ENCODE results near the gene TNFRSF9. TPM values are rescaled to one million over a fixed set of nuclear protein-coding genes. Genes with fewer than 3 reads are reported as not detected.
"Not testable (repeated sequence)": the region's sequence is repeated elsewhere in the genome, so short reads cannot be mapped to it uniquely, and the experiment has no call there.

The TNFRSF9 gene
- total RNA-seq, 1 donor from 2014 or later: 0.53 TPM

DNA sequence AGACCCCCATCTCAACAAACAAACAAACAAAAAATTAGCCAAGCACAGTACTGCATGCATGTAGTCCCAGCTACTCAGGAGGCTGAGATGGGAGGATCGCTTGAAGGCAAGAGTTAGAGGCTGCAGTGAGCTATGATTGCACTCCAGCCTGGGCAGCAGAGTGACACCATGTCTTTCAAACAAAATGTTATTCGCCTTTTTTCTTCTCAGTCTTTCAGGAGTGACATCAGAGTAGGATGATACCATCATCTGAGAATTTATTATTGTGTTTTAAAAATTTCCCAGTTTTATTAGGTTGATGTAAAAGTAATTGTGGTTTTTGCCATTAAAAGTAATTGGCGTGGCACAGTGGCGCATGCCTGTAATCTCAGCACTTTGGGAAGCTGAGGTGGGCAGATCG is 31.6 kb upstream of the TNFRSF9 start:
- Histone ChIP-seq H3K36me3 (ENCODE audit: control insufficient read depth, insufficient read depth, low read length) (peaks cover 19% of the 10 kb centered on the region), H3K27me3 (ENCODE audit: control insufficient read depth, insufficient read depth, low read length) (no peaks in the 10 kb centered on the region), H3K4me3 (ENCODE audit: low read depth, low read length) (no peak overlapping the region)
- TF ChIP-seq, protein P1, sequence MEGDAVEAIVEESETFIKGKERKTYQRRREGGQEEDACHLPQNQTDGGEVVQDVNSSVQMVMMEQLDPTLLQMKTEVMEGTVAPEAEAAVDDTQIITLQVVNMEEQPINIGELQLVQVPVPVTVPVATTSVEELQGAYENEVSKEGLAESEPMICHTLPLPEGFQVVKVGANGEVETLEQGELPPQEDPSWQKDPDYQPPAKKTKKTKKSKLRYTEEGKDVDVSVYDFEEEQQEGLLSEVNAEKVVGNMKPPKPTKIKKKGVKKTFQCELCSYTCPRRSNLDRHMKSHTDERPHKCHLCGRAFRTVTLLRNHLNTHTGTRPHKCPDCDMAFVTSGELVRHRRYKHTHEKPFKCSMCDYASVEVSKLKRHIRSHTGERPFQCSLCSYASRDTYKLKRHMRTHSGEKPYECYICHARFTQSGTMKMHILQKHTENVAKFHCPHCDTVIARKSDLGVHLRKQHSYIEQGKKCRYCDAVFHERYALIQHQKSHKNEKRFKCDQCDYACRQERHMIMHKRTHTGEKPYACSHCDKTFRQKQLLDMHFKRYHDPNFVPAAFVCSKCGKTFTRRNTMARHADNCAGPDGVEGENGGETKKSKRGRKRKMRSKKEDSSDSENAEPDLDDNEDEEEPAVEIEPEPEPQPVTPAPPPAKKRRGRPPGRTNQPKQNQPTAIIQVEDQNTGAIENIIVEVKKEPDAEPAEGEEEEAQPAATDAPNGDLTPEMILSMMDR (IDR thresholded peaks at IDR 0.05; ENCODE audit: insufficient read depth, low read length, severe bottlenecking): no peak
- FAIRE-seq (no peak), DNase-seq (ENCODE audit: low read depth) (no peak)

DNA sequence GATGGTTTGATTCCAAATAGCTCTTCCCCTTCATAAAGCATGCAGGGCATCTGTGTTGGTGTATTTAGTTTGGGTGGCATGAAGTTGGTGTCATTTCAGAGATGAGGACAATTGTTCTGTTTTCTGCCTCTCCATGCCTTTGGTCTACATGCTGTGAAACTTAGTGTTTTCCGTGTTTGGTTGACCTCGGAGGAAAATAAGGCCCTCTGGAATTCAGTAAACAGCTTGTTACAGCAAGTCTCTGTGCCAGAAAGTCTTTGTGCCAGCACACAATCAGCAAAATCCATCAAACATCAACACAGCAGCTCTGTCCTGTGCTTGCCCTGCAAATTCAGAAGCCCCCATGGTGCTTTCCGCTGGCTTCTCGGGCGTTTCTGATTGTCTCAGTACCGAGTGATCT is 30.4 kb upstream of the TNFRSF9 start:
- DNase-seq (ENCODE audit: low read depth) (no peak), FAIRE-seq (no peak)
- TF ChIP-seq, protein P1 (IDR thresholded peaks at IDR 0.05; ENCODE audit: insufficient read depth, low read length, severe bottlenecking): no peak
- no peak overlapping the region for H3K4me3 ChIP-seq (ENCODE audit: low read depth, low read length)
- H3K36me3 ChIP-seq (ENCODE audit: control insufficient read depth, insufficient read depth, low read length): peaks cover 22% of the 10 kb centered on the region
- no peaks in the 10 kb centered on the region for H3K27me3 ChIP-seq (ENCODE audit: control insufficient read depth, insufficient read depth, low read length)

DNA sequence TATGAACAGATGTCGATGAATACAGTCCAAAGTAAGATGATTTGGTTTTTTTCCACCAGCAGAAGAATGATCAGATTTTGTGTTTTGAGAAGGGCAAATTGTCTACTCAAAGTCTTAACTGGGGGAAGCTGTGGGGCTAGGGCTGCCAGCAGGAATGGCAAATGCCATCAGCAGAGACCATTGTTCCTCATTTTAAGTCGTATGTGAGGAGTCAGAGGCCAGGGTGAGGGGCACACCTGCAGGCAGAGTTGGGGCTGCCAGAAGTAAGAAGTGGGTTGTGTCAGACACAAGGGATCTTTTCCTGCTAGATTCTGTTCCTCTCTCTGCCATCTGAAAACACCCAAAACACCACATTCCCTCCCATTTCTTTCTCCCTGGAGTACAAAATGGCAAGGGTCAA is 29.6 kb upstream of the TNFRSF9 start:
- Histone ChIP-seq H3K36me3 (ENCODE audit: control insufficient read depth, insufficient read depth, low read length) (peaks cover 25% of the 10 kb centered on the region), H3K27me3 (ENCODE audit: control insufficient read depth, insufficient read depth, low read length) (no peaks in the 10 kb centered on the region), H3K4me3 (ENCODE audit: low read depth, low read length) (no peak overlapping the region)
- TF ChIP-seq, protein P1 (IDR thresholded peaks at IDR 0.05; ENCODE audit: insufficient read depth, low read length, severe bottlenecking): no peak
- no peak for DNase-seq (ENCODE audit: low read depth)
- no peak for FAIRE-seq

DNA sequence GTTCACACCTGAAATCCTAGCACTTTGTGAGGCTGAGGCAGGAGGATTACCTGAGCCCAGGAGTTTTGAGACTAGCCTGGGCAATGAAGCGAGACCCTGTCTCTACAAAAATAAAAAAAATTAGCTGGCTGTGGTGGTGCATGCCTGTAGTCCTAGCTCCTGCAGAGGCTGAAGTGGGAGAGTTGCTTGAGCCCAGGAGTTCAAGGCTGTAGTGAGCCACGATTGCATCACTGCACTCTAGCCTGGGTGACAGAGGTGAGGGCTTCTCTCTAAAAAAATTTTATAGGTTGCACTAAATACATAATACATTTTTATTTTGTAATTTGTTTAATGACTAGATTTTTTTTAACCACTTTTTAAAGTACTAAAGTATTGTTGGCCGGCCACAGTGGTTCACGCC is 27.0 kb upstream of the TNFRSF9 start:
- no peak overlapping the region for H3K4me3 ChIP-seq (ENCODE audit: low read depth, low read length)
- DNase-seq (ENCODE audit: low read depth) (no peak), FAIRE-seq (no peak)
- TF ChIP-seq, protein P1 (IDR thresholded peaks at IDR 0.05; ENCODE audit: insufficient read depth, low read length, severe bottlenecking): no peak
- H3K27me3 ChIP-seq (ENCODE audit: control insufficient read depth, insufficient read depth, low read length): no peaks in the 10 kb centered on the region
- H3K36me3 ChIP-seq (ENCODE audit: control insufficient read depth, insufficient read depth, low read length): peaks cover 35% of the 10 kb centered on the region

DNA sequence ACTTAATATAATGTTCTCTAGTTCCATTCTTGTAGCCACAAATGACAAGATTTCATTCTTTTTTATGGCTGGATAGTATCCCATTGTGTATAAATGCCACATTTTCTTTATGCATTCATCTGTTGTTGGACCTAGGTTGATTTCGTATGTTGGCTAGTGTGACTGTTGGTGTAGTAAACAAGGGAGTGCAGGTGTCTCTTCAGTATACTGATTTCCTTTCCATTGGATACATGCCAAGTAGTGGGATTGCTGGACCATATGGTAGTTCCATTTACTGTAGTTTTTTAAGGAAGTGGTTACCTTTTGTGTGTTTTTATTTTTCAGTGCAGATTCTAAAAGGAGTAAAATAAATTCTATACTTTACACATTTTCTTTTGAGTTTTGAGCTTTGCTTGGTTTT is 26.6 kb upstream of the TNFRSF9 start:
- TF ChIP-seq, protein P1 (IDR thresholded peaks at IDR 0.05; ENCODE audit: insufficient read depth, low read length, severe bottlenecking): no peak
- H3K4me3 ChIP-seq (ENCODE audit: low read depth, low read length): no peak overlapping the region
- no peaks in the 10 kb centered on the region for H3K27me3 ChIP-seq (ENCODE audit: control insufficient read depth, insufficient read depth, low read length)
- DNase-seq (ENCODE audit: low read depth): no peak
- FAIRE-seq: no peak
- peaks cover 35% of the 10 kb centered on the region for H3K36me3 ChIP-seq (ENCODE audit: control insufficient read depth, insufficient read depth, low read length)

DNA sequence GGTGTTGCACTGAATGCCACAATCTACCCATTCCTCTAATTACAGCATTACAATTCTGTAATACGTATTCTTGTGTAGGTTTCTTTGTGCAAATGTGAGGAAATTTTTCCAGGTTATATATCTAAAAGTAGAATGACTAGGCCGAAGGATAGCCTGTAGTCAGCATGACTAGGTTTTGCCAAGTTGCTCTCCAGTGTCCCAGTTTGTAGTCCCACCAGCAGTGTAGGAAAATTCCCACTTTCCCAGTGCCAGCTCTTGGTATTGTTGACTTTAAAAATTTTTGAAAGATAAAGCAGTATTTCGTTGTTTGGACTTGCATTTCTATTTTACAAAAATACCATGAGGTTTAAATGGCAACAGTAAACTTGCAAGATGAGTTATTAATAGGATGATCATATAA is 23.8 kb upstream of the TNFRSF9 start:
- DNase-seq (ENCODE audit: low read depth): no peak
- H3K27me3 ChIP-seq (ENCODE audit: control insufficient read depth, insufficient read depth, low read length): no peaks in the 10 kb centered on the region
- peaks cover 21% of the 10 kb centered on the region for H3K36me3 ChIP-seq (ENCODE audit: control insufficient read depth, insufficient read depth, low read length)
- TF ChIP-seq, protein P1 (IDR thresholded peaks at IDR 0.05; ENCODE audit: insufficient read depth, low read length, severe bottlenecking): no peak
- no peak for FAIRE-seq
- no peak overlapping the region for H3K4me3 ChIP-seq (ENCODE audit: low read depth, low read length)

DNA sequence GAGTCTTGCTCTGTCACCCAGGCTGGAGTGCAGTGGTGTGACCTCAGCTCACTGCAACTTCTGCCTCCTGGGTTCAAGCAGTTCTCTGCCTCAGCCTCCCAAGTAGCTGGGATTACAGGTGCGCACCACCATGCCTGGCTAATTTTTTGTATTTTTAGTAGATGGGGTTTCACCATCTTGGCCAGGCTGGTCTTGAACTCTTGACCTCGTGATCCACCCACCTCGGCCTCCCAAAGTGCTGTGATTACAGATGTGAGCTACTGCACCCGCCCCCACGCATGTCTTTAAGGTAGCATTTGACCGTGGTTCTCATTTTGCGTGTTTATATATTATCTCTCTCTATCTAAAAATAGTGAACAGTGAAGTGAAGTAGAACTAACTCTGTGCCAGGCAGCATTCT is 23.2 kb upstream of the TNFRSF9 start:
- H3K4me3 ChIP-seq (ENCODE audit: low read depth, low read length); FAIRE-seq; DNase-seq (ENCODE audit: low read depth); H3K27me3 ChIP-seq (ENCODE audit: control insufficient read depth, insufficient read depth, low read length): not testable (repeated sequence)
- peaks cover 20% of the 10 kb centered on the region for H3K36me3 ChIP-seq (ENCODE audit: control insufficient read depth, insufficient read depth, low read length)

DNA sequence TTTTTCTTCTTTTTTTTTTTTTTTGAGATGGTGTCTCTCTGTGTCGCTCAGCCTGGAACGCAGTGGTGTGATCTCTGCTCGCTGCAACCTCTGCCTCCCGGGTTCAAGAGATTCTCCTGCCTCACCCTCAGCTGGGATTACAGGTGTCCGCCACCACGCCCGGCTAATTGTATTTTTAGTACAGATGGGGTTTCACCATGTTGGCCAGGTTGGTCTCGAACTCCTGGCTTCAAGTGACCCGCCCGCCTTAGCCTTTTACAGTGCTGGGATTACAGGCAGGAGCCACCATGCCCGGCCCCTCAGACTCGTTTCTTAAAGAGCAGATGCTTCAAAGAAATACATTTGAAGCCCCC is 22.7 kb upstream of the TNFRSF9 start:
- FAIRE-seq; H3K27me3 ChIP-seq (ENCODE audit: control insufficient read depth, insufficient read depth, low read length); DNase-seq (ENCODE audit: low read depth); H3K4me3 ChIP-seq (ENCODE audit: low read depth, low read length): not testable (repeated sequence)
- peaks cover 20% of the 10 kb centered on the region for H3K36me3 ChIP-seq (ENCODE audit: control insufficient read depth, insufficient read depth, low read length)
